Trophoblast cell (in vitro differentiated cells and primary cell): ENCODE results near the gene MAST4.
A peak's percentile ranks its signal among the peaks of the same experiment; 100 is the strongest.

Source experiments
- DNase-seq, 2 donors: peaks; one replicate each; pipeline ENCODE4 v3.0.0-alpha.2; 2016
- H2AFZ ChIP-seq: 2 replicates; pipeline ENCODE4 v1.6.1; 2013; ENCODE audit warnings: low read length, moderate library complexity, mild to moderate bottlenecking; ENCODE audit not compliant: insufficient read depth, poor library complexity
- H2AK5ac ChIP-seq: 2 replicates; pipeline ENCODE4 v1.6.1; 2013; ENCODE audit warnings: mild to moderate bottlenecking, low read length
- H2BK120ac ChIP-seq: 2 replicates; pipeline ENCODE4 v1.6.1; 2013; ENCODE audit warnings: low read length, mild to moderate bottlenecking, moderate library complexity; ENCODE audit not compliant: insufficient read depth, poor library complexity
- H2BK12ac ChIP-seq: 2 replicates; pipeline ENCODE4 v1.6.1; 2013; ENCODE audit warnings: mild to moderate bottlenecking, low read length, moderate library complexity
- H2BK5ac ChIP-seq: 2 replicates; pipeline ENCODE4 v1.6.1; 2013; ENCODE audit warnings: low read length, low read depth, moderate library complexity, mild to moderate bottlenecking; ENCODE audit not compliant: poor library complexity
- H3K14ac ChIP-seq: 2 replicates; pipeline ENCODE4 v1.6.1; 2013; ENCODE audit warnings: mild to moderate bottlenecking, low read length
- H3K18ac ChIP-seq: 2 replicates; pipeline ENCODE4 v1.6.1; 2013; ENCODE audit warnings: mild to moderate bottlenecking, low read length
- H3K23ac ChIP-seq: 2 replicates; pipeline ENCODE4 v1.6.1; 2013; ENCODE audit warnings: low read length
- H3K27ac ChIP-seq: 2 replicates; pipeline ENCODE4 v1.5.1; 2013; ENCODE audit warnings: low read depth, mild to moderate bottlenecking, inconsistent platforms, low read length, moderate library complexity
- H3K27me3 ChIP-seq: 2 replicates; pipeline ENCODE4 v1.6.1; 2013; ENCODE audit warnings: inconsistent platforms, mild to moderate bottlenecking, low read length, moderate library complexity; ENCODE audit not compliant: insufficient read depth
- H3K36me3 ChIP-seq, 2 experiments: 1 replicate in 1 of 2; 2 replicates in 1 of 2; pipeline ENCODE4 v1.6.1; 2013; ENCODE audit warnings: low read length in 2 of 2, mild to moderate bottlenecking in 2 of 2, moderate library complexity in 1 of 2; ENCODE audit not compliant: insufficient read depth in 2 of 2, control insufficient read depth in 1 of 2
- H3K4ac ChIP-seq: 2 replicates; pipeline ENCODE4 v1.6.1; 2013; ENCODE audit warnings: low read depth, mild to moderate bottlenecking, low read length, moderate library complexity
- H3K4me1 ChIP-seq, 2 experiments: 1 replicate in 1 of 2; 2 replicates in 1 of 2; pipeline ENCODE4 v1.6.1; 2013; ENCODE audit warnings: low read length in 2 of 2, mild to moderate bottlenecking in 2 of 2, moderate library complexity in 1 of 2; ENCODE audit not compliant: insufficient read depth in 2 of 2, control insufficient read depth in 1 of 2
- H3K4me2 ChIP-seq: 2 replicates; pipeline ENCODE4 v1.6.1; 2013; ENCODE audit warnings: inconsistent platforms, mild to moderate bottlenecking, low read length, moderate library complexity
- H3K4me3 ChIP-seq: 2 replicates; pipeline ENCODE4 v1.5.1; 2013; ENCODE audit warnings: mild to moderate bottlenecking, low read depth, low read length, inconsistent platforms
- H3K79me1 ChIP-seq: one replicate; pipeline ENCODE4 v1.6.1; 2013; ENCODE audit warnings: low read length
- H3K79me2 ChIP-seq: 2 replicates; pipeline ENCODE4 v1.6.1; 2013; ENCODE audit warnings: low read length, mild to moderate bottlenecking; ENCODE audit not compliant: control insufficient read depth, insufficient read depth, poor library complexity
- H3K9ac ChIP-seq: 2 replicates; pipeline ENCODE4 v1.6.1; 2013; ENCODE audit warnings: mild to moderate bottlenecking, low read length
- H3K9me3 ChIP-seq: 2 replicates; pipeline ENCODE4 v1.6.1; 2013; ENCODE audit warnings: low read depth, mild to moderate bottlenecking, control low read depth, inconsistent platforms, low read length; ENCODE audit not compliant: insufficient read depth
- H4K12ac ChIP-seq: 2 replicates; pipeline ENCODE4 v1.6.1; 2013; ENCODE audit warnings: low read depth, mild to moderate bottlenecking, low read length, moderate library complexity
- H4K8ac ChIP-seq: 2 replicates; pipeline ENCODE4 v1.6.1; 2013; ENCODE audit warnings: low read depth, mild to moderate bottlenecking, low read length, moderate library complexity
- H4K91ac ChIP-seq: one replicate; pipeline ENCODE4 v1.6.1; 2013; ENCODE audit warnings: low read depth, mild to moderate bottlenecking, low read length, moderate library complexity
- WGBS: extraction: QIAGEN DNeasy Blood & Tissue Kit; methylation state at CpG from one replicate; pipeline ENCODE4 v1.1.7; 2013; ENCODE audit warnings: missing lambda C conversion rate; ENCODE audit not compliant: insufficient read length, insufficient coverage; ENCODE audit errors: extremely low coverage; 5-methylcytosine and 5-hydroxymethylcytosine counted together

The MAST4 gene

GRCh38 chr5:66674802-66675201 is 78.6 kb downstream of the MAST4 start:
- Histone ChIP-seq H2BK5ac (no peak overlapping the region), H4K8ac (no peak overlapping the region), H2BK12ac (no peak overlapping the region), H3K4me2 (no peak overlapping the region), H3K4ac (no peak overlapping the region), H3K23ac (no peak overlapping the region), H3K4me1 (no peaks in the 10 kb centered on the region), H3K36me3 (no peaks in the 10 kb centered on the region), H3K4me3 (peak overlapping the region; percentile 27), H2AK5ac (no peak overlapping the region), H3K18ac (no peak overlapping the region), H3K27ac (no peak overlapping the region), H2AFZ (no peak overlapping the region), H3K27me3 (no peaks in the 10 kb centered on the region), H3K79me1 (no peaks in the 10 kb centered on the region), H4K91ac (no peak overlapping the region), H3K9me3 (no peaks in the 10 kb centered on the region), H3K9ac (no peak overlapping the region), H4K12ac (no peak overlapping the region), H2BK120ac (no peak overlapping the region), H3K79me2 (no peaks in the 10 kb centered on the region), H3K14ac (no peak overlapping the region)
- no peak for DNase-seq
- no CpG with 5 or more reads among the region's 5 CpGs for WGBS

- Histone ChIP-seq H3K14ac (no peak overlapping the region), H3K27ac (no peak overlapping the region), H3K36me3 (no peaks in the 10 kb centered on the region), H3K79me2 (no peaks in the 10 kb centered on the region), H3K27me3 (no peaks in the 10 kb centered on the region), H3K79me1 (no peaks in the 10 kb centered on the region), H3K9ac (no peak overlapping the region), H2AK5ac (no peak overlapping the region), H3K23ac (no peak overlapping the region), H4K91ac (no peak overlapping the region), H3K4me2 (no peak overlapping the region), H3K4me1 (no peaks in the 10 kb centered on the region), H2BK5ac (no peak overlapping the region), H2BK120ac (no peak overlapping the region), H3K4me3 (no peak overlapping the region), H2BK12ac (no peak overlapping the region), H3K4ac (no peak overlapping the region), H4K12ac (no peak overlapping the region), H2AFZ (no peak overlapping the region), H4K8ac (no peak overlapping the region), H3K9me3 (no peaks in the 10 kb centered on the region), H3K18ac (no peak overlapping the region)
- DNase-seq, result no peak
- no CpG with 5 or more reads among the region's 2 CpGs for WGBS
Observed at GRCh38 chr5:66675406-66675805, 79.2 kb downstream of the MAST4 start.

DNA sequence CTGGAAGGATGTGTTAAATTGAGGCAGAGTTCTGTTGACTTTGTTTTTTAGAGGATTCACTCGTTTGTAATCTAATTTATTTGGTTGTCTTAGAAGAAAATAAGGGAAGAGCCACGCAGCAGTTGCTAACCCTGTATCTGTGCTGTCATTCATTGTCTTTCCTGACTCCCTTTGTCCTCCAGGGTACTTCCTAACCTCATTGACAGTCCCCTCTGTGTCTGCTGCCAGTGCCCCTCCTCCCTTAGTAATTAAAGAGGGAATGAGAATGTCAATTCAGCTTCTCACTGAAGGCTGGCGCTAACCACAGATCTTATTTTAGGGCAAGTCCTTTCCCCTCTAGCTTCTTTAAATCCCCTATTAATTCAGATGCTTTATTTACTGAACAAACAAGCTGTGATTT is 84.0 kb downstream of the MAST4 start:
- no peak overlapping the region for H3K23ac ChIP-seq
- no peak overlapping the region for H3K4ac ChIP-seq
- no peak overlapping the region for H4K8ac ChIP-seq
- DNase-seq, result no peak
- H2BK12ac ChIP-seq, result no peak overlapping the region
- H3K9me3 ChIP-seq, result no peaks in the 10 kb centered on the region
- H3K27ac ChIP-seq, result no peak overlapping the region
- H3K4me2 ChIP-seq, result no peak overlapping the region
- H3K79me1 ChIP-seq, result no peaks in the 10 kb centered on the region
- H2AFZ ChIP-seq, result no peak overlapping the region
- no peak overlapping the region for H3K4me3 ChIP-seq
- H2AK5ac ChIP-seq, result no peak overlapping the region
- no CpG with 5 or more reads among the region's 3 CpGs for WGBS
- H4K12ac ChIP-seq, result no peak overlapping the region
- no peaks in the 10 kb centered on the region for H3K79me2 ChIP-seq
- no peak overlapping the region for H2BK5ac ChIP-seq
- no peak overlapping the region for H3K14ac ChIP-seq
- no peaks in the 10 kb centered on the region for H3K36me3 ChIP-seq
- H3K27me3 ChIP-seq, result no peaks in the 10 kb centered on the region
- H3K18ac ChIP-seq, result no peak overlapping the region
- H2BK120ac ChIP-seq, result no peak overlapping the region
- no peaks in the 10 kb centered on the region for H3K4me1 ChIP-seq
- H3K9ac ChIP-seq, result no peak overlapping the region
- no peak overlapping the region for H4K91ac ChIP-seq

DNA sequence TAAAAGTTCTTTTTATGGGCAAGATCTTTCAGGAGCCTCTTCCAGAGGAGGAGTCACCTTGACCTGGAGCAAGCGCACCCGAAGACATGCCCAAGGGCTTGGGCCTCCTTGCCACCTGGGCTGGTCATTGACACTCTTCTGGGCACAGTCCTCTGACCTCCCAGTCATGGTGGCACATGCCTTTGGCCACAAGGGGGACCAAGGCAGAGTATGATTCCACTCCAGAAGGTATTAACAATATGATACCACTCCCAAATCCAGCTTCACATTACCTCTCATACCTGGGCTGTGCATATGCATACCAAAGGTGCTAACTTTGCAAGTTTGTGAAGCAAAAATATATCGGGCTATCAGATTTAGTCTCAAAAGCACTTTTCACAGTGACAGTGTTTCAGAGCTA is 84.6 kb downstream of the MAST4 start:
- Histone ChIP-seq H3K4me3 (no peak overlapping the region), H2AFZ (no peak overlapping the region), H3K23ac (no peak overlapping the region), H3K36me3 (no peaks in the 10 kb centered on the region), H3K4me1 (no peaks in the 10 kb centered on the region), H4K8ac (no peak overlapping the region), H4K12ac (no peak overlapping the region), H3K14ac (no peak overlapping the region), H3K27me3 (no peaks in the 10 kb centered on the region), H3K4ac (no peak overlapping the region), H3K9ac (no peak overlapping the region), H3K79me2 (no peaks in the 10 kb centered on the region), H3K27ac (no peak overlapping the region), H4K91ac (no peak overlapping the region), H2BK5ac (no peak overlapping the region), H3K9me3 (no peaks in the 10 kb centered on the region), H3K4me2 (no peak overlapping the region), H3K18ac (no peak overlapping the region), H2BK12ac (no peak overlapping the region), H2AK5ac (no peak overlapping the region), H2BK120ac (no peak overlapping the region), H3K79me1 (no peaks in the 10 kb centered on the region)
- DNase-seq, result peak in 1 of 2 donors; percentile 24
- WGBS, result no CpG with 5 or more reads among the region's 3 CpGs
